ENCODE results near the gene GALNT13. TPM values are rescaled to one million over a fixed set of nuclear protein-coding genes. Genes with fewer than 3 reads are reported as not detected.

The GALNT13 gene
- total and polyA plus RNA-seq, 2 donors (not counting 1 experiment from before 2014, with no cell fraction given): not detected

DNA sequence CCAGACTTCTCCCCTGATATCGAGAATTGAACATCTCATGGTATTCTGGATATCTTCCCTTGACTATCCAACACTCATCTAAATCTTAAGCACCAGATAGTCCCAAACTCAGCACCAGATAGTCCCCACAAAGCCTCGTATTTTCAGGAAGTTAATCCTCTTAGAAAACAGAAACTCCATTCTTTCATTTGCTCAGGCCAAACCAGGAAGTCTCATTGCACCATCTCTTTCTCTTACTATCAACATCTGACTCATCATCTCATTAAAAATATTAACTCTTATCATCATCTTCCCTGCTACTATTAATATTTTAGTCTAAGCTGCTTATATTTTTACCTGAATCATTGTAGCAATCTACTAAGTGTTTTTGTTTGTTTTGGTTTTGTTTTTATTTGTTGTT is 286.4 kb downstream of the GALNT13 start:
- Mint-ChIP-seq H3K27ac (no peak overlapping the region), H3K4me1 (no peaks in the 10 kb centered on the region), H3K9me3 (ENCODE audit: insufficient read depth) (no peaks in the 10 kb centered on the region), H3K27me3 (no peaks in the 10 kb centered on the region), H3K4me3 (no peak overlapping the region)
- H3K27me3 ChIP-seq (replicated peaks in 1 of 4; ENCODE audit: control extremely low read depth in 1 of 4, control insufficient read depth in 3 of 4, insufficient read depth in 4 of 4, low read length in 3 of 4): no peaks in the 10 kb centered on the region
- H3K4me3 ChIP-seq (ENCODE audit: control extremely low read depth in 1 of 5, extremely low read depth in 1 of 5, insufficient read depth in 1 of 5, low read depth in 2 of 5, low read length in 4 of 5): no peak overlapping the region
- no peak overlapping the region for H3K27ac ChIP-seq (ENCODE audit: low read length in 2 of 2)
- no peaks in the 10 kb centered on the region for H3K36me3 ChIP-seq (replicated peaks in 1 of 2; ENCODE audit: control extremely low read depth in 1 of 2, control insufficient read depth in 1 of 2, extremely low read depth in 1 of 2, insufficient read depth in 2 of 2, low read length in 1 of 2)
- 69% methylated on average over 2 of the region's 2 CpGs for WGBS (ENCODE audit: insufficient coverage)
- POLR2A ChIA-PET: no interaction called here
- no peak for ATAC-seq (ENCODE audit: low read depth)
- no peak overlapping the region for H3K4me2 ChIP-seq (replicated peaks; ENCODE audit: low read depth, low read length, poor library complexity, severe bottlenecking)
- no peak for DNase-seq
- no peak overlapping the region for H3K9ac ChIP-seq (ENCODE audit: low read length)
- no peaks in the 10 kb centered on the region for H3K4me1 ChIP-seq (ENCODE audit: control insufficient read depth in 2 of 2, insufficient read depth in 2 of 2, low read length in 2 of 2)
- H4K20me1 ChIP-seq (ENCODE audit: control insufficient read depth, insufficient read depth, low read length, poor library complexity, severe bottlenecking): no peaks in the 10 kb centered on the region
- no peak for TF ChIP-seq EZH2 (IDR thresholded peaks at IDR 0.05; ENCODE audit: borderline replicate concordance, insufficient read depth, low read depth, low read length, poor library complexity, severe bottlenecking)
- TF ChIP-seq, protein P1, sequence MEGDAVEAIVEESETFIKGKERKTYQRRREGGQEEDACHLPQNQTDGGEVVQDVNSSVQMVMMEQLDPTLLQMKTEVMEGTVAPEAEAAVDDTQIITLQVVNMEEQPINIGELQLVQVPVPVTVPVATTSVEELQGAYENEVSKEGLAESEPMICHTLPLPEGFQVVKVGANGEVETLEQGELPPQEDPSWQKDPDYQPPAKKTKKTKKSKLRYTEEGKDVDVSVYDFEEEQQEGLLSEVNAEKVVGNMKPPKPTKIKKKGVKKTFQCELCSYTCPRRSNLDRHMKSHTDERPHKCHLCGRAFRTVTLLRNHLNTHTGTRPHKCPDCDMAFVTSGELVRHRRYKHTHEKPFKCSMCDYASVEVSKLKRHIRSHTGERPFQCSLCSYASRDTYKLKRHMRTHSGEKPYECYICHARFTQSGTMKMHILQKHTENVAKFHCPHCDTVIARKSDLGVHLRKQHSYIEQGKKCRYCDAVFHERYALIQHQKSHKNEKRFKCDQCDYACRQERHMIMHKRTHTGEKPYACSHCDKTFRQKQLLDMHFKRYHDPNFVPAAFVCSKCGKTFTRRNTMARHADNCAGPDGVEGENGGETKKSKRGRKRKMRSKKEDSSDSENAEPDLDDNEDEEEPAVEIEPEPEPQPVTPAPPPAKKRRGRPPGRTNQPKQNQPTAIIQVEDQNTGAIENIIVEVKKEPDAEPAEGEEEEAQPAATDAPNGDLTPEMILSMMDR (IDR thresholded peaks at IDR 0.05): no peak
- H3K79me2 ChIP-seq (ENCODE audit: control insufficient read depth, insufficient read depth, low read length): no peaks in the 10 kb centered on the region
- no peak overlapping the region for H2AFZ ChIP-seq (ENCODE audit: insufficient read depth, low read depth, low read length, poor library complexity, severe bottlenecking)
- intact Hi-C loops (cut with micrococcal nuclease): no loop called here
- H3K9me3 ChIP-seq (ENCODE audit: control extremely low read depth in 1 of 3, control insufficient read depth in 2 of 3, insufficient read depth in 1 of 3, low read length in 2 of 3): no peaks in the 10 kb centered on the region
- CTCF ChIA-PET: no interaction called here

DNA sequence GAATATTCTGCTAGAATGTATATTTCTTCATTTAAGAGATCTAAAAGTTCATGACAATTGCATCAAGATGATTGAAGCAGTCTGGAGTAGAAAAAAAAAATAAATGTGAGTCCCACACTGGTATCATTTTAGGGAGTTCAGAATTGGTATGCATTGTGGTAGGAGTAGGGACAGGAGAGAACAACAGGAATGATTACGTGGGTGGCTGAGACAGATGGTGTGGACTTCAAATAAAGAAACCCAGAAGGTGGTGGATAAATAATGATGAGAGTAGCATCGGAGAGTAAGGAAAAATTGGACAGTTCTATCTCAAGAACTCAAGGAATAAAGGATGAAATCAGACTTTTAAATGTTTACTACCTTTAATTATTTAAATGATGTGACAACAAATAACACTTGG is 289.6 kb downstream of the GALNT13 start:
- Histone ChIP-seq H3K4me1 (ENCODE audit: control insufficient read depth in 2 of 2, insufficient read depth in 2 of 2, low read length in 2 of 2) (no peaks in the 10 kb centered on the region), H3K27me3 (replicated peaks in 1 of 4; ENCODE audit: control extremely low read depth in 1 of 4, control insufficient read depth in 3 of 4, insufficient read depth in 4 of 4, low read length in 3 of 4) (no peaks in the 10 kb centered on the region), H3K79me2 (ENCODE audit: control insufficient read depth, insufficient read depth, low read length) (no peaks in the 10 kb centered on the region), H3K36me3 (replicated peaks in 1 of 2; ENCODE audit: control extremely low read depth in 1 of 2, control insufficient read depth in 1 of 2, extremely low read depth in 1 of 2, insufficient read depth in 2 of 2, low read length in 1 of 2) (no peaks in the 10 kb centered on the region), H3K27ac (ENCODE audit: low read length in 2 of 2) (no peak overlapping the region), H2AFZ (ENCODE audit: insufficient read depth, low read depth, low read length, poor library complexity, severe bottlenecking) (no peak overlapping the region), H3K4me3 (ENCODE audit: control extremely low read depth in 1 of 5, extremely low read depth in 1 of 5, insufficient read depth in 1 of 5, low read depth in 2 of 5, low read length in 4 of 5) (no peak overlapping the region), H3K4me2 (replicated peaks; ENCODE audit: low read depth, low read length, poor library complexity, severe bottlenecking) (no peak overlapping the region), H3K9me3 (ENCODE audit: control extremely low read depth in 1 of 3, control insufficient read depth in 2 of 3, insufficient read depth in 1 of 3, low read length in 2 of 3) (peaks cover 0 to 1% (median 0%) of the 10 kb centered on the region in 3 donors), H3K9ac (ENCODE audit: low read length) (no peak overlapping the region), H4K20me1 (ENCODE audit: control insufficient read depth, insufficient read depth, low read length, poor library complexity, severe bottlenecking) (no peaks in the 10 kb centered on the region)
- no peak for TF ChIP-seq EZH2 (IDR thresholded peaks at IDR 0.05; ENCODE audit: borderline replicate concordance, insufficient read depth, low read depth, low read length, poor library complexity, severe bottlenecking)
- TF ChIP-seq, protein P1 (IDR thresholded peaks at IDR 0.05): no peak
- no peak for ATAC-seq (ENCODE audit: low read depth)
- CTCF ChIA-PET: no interaction called here
- no peaks in the 10 kb centered on the region for H3K4me1 Mint-ChIP-seq
- DNase-seq: no peak
- POLR2A ChIA-PET: no interaction called here
- no peak overlapping the region for H3K4me3 Mint-ChIP-seq
- no peaks in the 10 kb centered on the region for H3K27me3 Mint-ChIP-seq
- H3K27ac Mint-ChIP-seq: no peak overlapping the region
- peaks cover 2% of the 10 kb centered on the region for H3K9me3 Mint-ChIP-seq (ENCODE audit: insufficient read depth)
- intact Hi-C loops (cut with micrococcal nuclease): no loop called here
- 100% methylated on average over 1 of the region's 2 CpGs for WGBS (ENCODE audit: insufficient coverage)
